Measurements from ENCODE around the gene ITPR1.
"Not testable (repeated sequence)": the region's sequence is repeated elsewhere in the genome, so short reads cannot be mapped to it uniquely, and the experiment has no call there.

Gene ITPR1

GRCh38 chr3:4574426-4574965 is 81.3 kb downstream of the ITPR1 start:
- no peak for DNase-seq

GRCh38 chr3:4575381-4575780 is 82.2 kb downstream of the ITPR1 start:
- no peak for DNase-seq

DNA sequence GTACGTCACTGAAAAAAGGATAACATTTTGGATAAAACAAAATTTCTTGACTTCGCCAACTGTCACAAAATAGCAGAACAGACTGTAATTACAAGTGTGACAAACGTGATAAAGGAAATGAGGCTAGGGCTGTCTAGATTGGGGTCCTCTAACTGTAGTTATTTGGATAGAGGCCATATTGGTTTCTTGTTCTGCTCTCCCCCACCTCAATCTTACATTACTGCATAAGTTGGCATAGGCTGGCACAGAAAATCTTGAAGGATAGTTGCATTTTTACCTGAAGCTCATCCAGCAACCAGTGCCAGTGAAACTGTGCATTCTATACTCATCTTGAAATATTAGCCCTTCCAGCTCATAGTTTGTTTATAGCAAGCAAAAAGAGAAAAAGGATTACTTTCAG is 84.6 kb downstream of the ITPR1 start:
- no peak for DNase-seq

DNA sequence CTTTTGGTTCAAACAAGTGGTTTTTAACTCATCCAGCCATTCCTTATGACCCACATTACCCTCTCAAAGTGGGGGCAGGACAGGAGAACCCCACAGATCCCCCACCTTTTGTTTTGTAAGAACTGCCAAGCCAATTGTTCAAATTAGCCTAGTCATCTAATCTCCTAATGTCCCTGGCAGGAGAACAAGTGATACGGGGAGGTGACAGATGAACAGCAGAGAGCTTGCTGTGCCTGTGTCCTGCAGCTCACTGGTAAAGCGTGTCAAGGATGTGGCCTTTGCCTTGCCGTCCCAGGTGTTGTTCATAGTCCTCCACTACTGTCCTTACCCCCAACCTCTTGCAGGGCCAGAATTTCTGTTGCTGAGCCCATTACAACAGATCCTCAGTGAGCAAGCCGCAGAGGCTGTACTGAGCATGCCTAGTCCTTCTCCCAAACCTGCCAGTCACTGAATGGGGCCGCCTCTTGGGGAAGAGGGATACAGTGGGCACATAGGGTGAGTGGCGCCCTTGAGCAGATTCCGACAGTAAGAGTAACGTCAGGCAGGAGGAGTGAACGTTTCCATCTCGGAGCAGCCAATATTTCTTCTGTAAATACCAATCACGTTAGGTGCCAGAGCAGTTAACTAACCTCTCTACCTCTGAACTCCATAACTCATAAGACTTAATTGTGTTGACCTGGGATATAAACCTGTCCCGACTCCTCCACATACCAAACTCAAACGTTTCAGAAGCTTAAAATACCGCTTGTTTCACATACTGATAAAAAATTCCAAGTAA is 87.4 kb downstream of the ITPR1 start:
- DNase-seq: no peak

GRCh38 chr3:4581124-4581424 is 87.9 kb downstream of the ITPR1 start:
- no peak for DNase-seq

DNA sequence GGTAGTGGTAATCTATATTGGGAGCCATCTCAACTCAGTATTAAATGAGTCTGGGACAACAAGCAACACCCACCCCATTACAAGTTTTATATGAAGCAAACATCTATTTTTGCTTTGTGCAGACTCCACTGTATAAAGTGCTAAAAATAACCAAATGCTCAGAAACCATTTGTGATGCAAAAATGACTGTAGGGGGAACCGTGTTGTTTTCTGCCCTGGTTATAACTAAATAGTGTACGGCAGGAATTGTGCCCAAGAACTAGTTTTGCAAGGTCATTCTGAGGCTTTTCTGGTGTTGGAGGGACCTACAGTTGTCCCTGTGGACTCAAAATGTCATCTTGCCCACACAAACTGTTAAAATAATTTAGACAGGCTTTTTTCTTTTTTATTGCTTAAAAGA is 88.3 kb downstream of the ITPR1 start:
- no peak for DNase-seq

GRCh38 chr3:4581920-4582611 is 88.9 kb downstream of the ITPR1 start:
- no peak for DNase-seq

GRCh38 chr3:4582624-4583023 is 89.5 kb downstream of the ITPR1 start:
- DNase-seq: no peak

DNA sequence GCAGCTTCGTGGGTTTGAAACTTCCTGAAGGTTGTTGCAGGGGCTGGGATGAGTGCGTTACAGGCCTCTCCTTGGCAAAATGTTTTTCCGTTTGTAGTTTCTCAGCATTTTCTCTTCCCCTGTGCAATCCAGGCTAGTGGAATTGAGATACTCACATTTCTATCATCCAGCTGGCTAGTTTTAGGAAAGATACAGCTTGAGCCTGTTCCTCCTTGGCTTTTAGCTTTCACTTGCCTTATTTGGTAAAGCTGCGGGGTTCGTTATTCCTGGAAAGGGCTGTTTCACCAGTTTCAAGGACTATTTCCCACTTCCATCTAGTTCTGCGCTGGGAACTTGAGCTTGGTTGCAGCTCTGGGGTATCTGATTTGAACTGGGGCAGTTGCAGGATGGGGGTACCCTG is 90.3 kb downstream of the ITPR1 start:
- DNase-seq: no peak

DNA sequence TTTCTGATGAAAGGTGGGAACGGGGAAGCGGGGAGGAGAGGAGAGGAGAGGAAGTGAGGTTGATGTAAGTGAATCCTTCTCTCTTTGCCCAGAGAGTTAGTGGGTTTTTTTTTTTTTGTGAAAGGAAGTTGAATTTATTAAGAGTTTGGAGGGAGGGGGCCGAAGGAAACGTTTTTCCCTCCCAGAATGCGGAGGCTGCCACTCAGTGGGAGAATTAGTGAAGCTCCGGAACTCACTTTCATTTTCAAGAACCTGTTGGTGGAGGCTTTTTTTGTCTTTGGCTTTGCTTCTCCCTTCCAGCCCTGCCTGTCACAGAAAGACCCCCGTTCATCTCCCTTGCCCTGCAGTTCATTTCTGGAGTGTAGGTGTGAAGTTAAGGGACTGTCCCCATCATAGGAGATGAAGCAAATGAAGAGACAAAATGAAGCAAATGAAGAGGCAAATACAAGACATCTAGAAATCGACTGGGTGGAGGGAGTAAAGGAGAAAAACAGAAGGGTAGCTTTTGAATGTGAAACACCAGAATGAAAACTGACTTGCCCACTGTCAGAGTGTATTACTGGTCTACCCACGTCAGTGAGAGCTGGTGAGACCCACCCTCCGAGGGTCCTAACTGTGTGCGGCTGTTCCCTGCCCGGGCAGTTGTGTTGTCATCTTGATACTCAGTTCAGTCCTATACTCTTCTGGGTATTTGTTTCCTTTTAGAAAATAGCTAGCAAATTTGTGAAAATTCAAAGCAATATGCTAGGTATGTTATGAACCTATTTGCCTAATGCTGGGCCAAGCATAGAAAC is 91.5 kb downstream of the ITPR1 start:
- DNase-seq: no peak

- no peak for DNase-seq
Observed at GRCh38 chr3:4586381-4586780, 93.2 kb downstream of the ITPR1 start.

DNA sequence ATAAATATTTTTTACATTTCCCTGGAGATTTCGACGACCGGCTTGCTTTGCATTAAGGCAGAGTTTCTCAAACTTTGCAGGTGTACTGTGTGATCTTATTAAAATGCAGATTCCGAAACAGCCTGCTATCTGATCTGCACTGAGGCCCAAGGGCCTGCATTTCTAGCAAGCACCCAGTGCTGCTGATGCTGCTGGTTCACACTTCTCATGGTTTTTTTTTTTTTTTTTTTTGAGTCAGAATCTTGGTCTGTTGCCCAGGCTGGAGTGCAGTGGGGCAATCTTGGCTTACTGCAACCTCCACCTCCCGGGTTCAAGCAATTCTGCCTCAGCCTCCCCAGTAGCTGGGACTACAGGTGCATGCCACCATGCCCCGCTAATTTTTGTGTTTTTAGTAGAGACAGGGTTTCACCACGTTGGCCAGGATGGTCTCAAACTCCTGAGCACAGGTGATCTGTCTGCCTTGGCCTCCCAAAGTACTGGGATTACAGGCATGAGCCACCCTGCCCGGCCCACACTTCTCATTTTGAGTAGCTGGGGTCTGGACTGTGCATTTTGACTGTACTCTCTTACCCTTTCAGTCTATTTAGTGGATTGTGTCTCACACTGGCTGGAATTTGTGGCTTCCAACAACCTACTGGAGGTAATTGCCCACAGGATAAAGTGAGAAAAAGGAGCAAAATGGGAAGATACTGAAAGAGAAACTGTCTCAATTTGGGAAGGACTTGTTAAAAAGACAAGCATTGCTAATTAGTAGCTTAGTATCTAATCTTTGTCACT is 94.1 kb downstream of the ITPR1 start:
- DNase-seq: no peak

GRCh38 chr3:4587838-4588105 is 94.6 kb downstream of the ITPR1 start:
- DNase-seq: no peak

- no peak for DNase-seq
Observed at GRCh38 chr3:4588466-4588865, 95.3 kb downstream of the ITPR1 start.

DNA sequence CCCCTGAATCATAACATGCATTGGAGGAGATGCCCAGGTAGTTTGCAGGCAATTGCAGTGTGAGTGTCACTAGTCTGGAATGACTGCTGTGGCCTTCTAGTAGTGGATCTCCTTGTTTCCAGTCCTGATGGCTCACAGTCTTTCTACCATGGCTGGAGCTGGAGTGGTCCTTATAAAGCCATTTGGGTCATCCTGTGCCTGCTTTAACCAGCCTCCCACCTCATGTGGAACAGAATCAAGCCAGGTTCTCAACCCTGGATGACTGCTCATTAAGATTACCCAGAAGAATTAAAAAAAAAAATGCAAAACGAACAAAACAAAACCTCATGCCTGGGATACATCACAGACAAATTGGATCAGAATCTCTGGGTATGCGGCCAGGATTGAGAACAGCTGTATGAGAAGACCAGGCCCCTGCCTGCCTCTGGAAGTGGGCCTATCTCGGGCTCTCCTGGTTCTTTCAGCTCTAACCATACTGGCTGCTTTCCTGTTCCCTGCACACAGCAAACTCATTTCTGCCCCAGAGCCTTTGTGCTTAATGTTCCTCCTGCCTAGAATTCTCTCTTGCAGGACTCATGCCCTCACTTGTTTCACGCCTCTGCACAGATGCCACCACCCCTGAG is 96.4 kb downstream of the ITPR1 start:
- DNase-seq: no peak

DNA sequence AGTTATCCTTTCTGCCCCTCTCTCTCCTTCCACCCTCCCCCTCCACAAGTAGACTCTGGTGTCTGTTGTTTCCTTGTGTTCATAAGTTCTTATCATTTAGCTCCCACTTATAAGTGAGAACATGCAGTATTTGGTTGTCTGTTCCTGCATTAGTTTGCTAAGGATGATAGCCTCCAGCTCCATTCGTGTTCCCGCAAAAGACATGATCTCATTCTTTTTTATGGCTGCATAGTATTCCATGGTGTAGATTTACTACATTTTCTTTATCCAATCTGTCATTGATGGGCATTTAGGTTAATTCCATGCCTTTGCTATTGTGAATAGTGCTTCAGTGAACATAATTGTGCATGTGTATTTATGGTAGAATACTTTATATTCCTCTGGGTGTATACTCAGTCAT is 97.7 kb downstream of the ITPR1 start:
- DNase-seq: not testable (repeated sequence)

GRCh38 chr3:4591669-4592068 is 98.5 kb downstream of the ITPR1 start:
- no peak for DNase-seq

GRCh38 chr3:4593014-4593413 is 99.9 kb downstream of the ITPR1 start:
- DNase-seq: no peak

DNA sequence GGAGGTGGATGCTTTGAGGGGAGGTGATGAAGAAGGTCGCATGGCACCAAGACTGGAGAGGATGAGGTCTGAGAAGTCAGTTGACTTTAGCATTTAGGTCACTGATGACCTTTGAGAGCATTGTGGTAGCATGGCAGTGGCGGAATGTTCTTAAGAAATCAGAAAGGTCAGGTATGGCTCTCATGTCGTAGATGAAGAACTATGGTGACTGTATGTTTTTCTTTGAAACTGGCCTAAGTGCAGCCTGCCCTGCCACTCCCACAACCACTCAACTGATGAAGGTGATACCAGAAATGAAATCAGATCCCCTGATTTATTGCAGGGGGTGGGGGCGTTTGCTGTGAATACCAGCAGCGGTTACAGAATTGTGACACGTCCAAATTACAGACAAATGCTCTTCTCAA is 102.6 kb downstream of the ITPR1 start:
- DNase-seq: no peak

- DNase-seq: no peak
Observed at GRCh38 chr3:4596612-4597011, 103.5 kb downstream of the ITPR1 start.

DNA sequence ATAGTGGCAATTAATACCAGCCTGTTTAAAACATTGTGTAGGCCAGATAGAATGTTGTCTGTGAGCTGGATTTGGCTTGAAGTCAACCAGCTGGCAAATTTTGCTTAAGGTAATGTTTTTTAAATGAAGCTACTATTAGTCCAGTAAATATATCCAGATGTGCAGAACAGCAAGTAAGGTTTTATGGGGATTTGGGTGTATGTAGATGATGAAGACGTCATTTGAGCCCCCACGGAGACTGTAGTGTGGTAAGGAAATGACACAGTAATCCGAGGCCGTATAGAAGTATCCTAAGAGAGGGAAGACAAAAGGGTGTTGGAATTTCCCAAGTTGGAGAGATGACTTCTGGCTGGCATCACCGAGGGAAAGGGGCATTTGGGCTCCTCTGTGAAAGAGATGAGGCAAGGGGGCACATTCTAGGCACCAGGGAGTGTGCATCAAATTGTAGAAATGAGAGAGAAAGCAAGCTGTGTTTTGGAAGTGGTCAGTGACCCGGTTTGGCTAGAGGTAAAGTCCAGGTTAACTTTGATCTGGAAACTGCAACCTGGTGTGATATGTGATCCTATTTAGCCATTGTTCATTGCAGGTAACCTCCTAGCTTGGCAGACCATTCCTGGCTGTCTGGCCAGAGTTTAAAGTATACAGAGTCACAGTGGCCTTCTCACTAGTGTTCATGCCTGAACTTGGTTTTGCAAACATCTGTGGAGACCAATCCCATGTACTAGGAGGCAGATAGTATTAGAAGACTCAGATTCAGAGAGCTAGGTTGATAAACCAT is 104.2 kb downstream of the ITPR1 start:
- DNase-seq: no peak

DNA sequence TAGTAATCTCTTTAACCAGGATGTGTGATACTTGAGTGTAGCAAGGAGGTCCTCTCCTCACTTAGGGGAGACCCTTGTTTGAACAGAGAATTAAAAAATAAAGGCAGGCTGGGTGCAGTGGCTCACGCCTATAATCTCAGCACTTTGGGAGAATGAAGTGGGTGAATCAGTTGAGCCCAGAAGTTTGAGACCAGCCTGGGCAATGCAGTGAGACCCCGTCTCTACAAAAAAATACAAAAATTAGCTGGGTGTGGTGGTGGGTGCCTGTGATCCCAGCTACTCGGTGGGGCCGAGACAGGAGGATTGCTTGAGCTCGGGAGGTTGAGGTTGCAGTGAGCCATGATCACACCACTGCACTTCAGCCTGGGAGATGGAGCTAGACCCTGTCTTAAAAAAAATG is 105.1 kb downstream of the ITPR1 start:
- DNase-seq: not testable (repeated sequence)

Data from NCI-H1105 (cell line).